IMR-90 (cell line): ENCODE data around the gene ZG16B. TPM values are rescaled to one million over a fixed set of nuclear protein-coding genes. Genes with fewer than 3 reads are reported as not detected.

ENCODE experiments used
- ATAC-seq: fragments of 200-7000 bp; cut with Tn5 transposase; 2 replicates; pipeline ENCODE4 v1.9.1; 2020; ENCODE audit warnings: low read depth, mild to moderate bottlenecking, moderate library complexity
- BruUV-seq: library from RNA; stranded (reverse); fragments of 400-500 nt; replicated peaks from 2 replicates; lab custom pipeline; 2021; lab: Mats Ljungman, UMichigan
- CTCF ChIA-PET: fragments of 300-600 bp; formaldehyde crosslinking; extraction: SDS; loops from one replicate; lab custom pipeline; 2021; ENCODE audit warnings: antibody characterized with exemption; lab: Yijun Ruan, JAX
- POLR2A ChIA-PET: fragments of 300-600 bp; sonication (Branson Sonifier 250); formaldehyde crosslinking; loops from one replicate; lab custom pipeline; 2022; ENCODE audit warnings: antibody characterized with exemption; ENCODE audit not compliant: unreplicated experiment; lab: Charles Lee
- DNase-seq: peaks from one replicate; pipeline ENCODE4 v3.0.0; 2013
- H2AFZ ChIP-seq: replicated peaks from 2 replicates; pipeline ENCODE3; 2013; ENCODE audit warnings: low read length, mild to moderate bottlenecking; ENCODE audit not compliant: poor library complexity
- H2AK5ac ChIP-seq: 2 replicates; pipeline ENCODE4 v1.6.1; 2013; ENCODE audit warnings: low read depth, low read length, inconsistent platforms
- H2AK9ac ChIP-seq: replicated peaks from 2 replicates; pipeline ENCODE3; 2013; ENCODE audit warnings: mild to moderate bottlenecking, low read depth, low read length, moderate library complexity; ENCODE audit not compliant: poor library complexity
- H2BK120ac ChIP-seq: 2 replicates; pipeline ENCODE4 v1.6.1; 2013; ENCODE audit warnings: low read depth, low read length, inconsistent platforms
- H2BK15ac ChIP-seq: 3 replicates; pipeline ENCODE4 v1.6.1; 2013; ENCODE audit warnings: low read depth, low read length, inconsistent platforms
- H2BK20ac ChIP-seq: 2 replicates; pipeline ENCODE4 v1.6.1; 2013; ENCODE audit warnings: low read depth, mild to moderate bottlenecking, inconsistent platforms, low read length, moderate library complexity
- H2BK5ac ChIP-seq: 2 replicates; pipeline ENCODE4 v1.6.1; 2013; ENCODE audit warnings: mild to moderate bottlenecking, low read depth, low read length, inconsistent platforms; ENCODE audit not compliant: poor library complexity, severe bottlenecking
- H3K14ac ChIP-seq: replicated peaks from 2 replicates; pipeline ENCODE4 v1.6.1; 2013; ENCODE audit warnings: low read depth, low read length, inconsistent platforms
- H3K18ac ChIP-seq: 2 replicates; pipeline ENCODE4 v1.6.1; 2013; ENCODE audit warnings: low read depth, low read length, control low read depth
- H3K23ac ChIP-seq: 2 replicates; pipeline ENCODE4 v1.6.1; 2013; ENCODE audit warnings: low read depth, low read length, inconsistent platforms
- H3K27ac ChIP-seq: 2 replicates; pipeline ENCODE4 v1.5.1; 2013; ENCODE audit warnings: mild to moderate bottlenecking, control low read depth, low read length; ENCODE audit not compliant: insufficient read depth
- H3K27me3 ChIP-seq: 2 replicates; pipeline ENCODE4 v1.6.1; 2013; ENCODE audit warnings: low read length; ENCODE audit not compliant: control insufficient read depth, insufficient read depth
- H3K36me3 ChIP-seq: 2 replicates; pipeline ENCODE4 v1.6.1; 2013; ENCODE audit warnings: low read length, mixed read lengths; ENCODE audit not compliant: control insufficient read depth, insufficient read depth
- H3K4ac ChIP-seq: 2 replicates; pipeline ENCODE4 v1.6.1; 2013; ENCODE audit warnings: low read depth, low read length, inconsistent platforms
- H3K4me1 ChIP-seq: 2 replicates; pipeline ENCODE4 v1.6.1; 2013; ENCODE audit warnings: low read length, mixed read lengths; ENCODE audit not compliant: control insufficient read depth, insufficient read depth
- H3K4me2 ChIP-seq: 2 replicates; pipeline ENCODE4 v1.6.1; 2013; ENCODE audit warnings: low read depth, mild to moderate bottlenecking, control low read depth, low read length, moderate library complexity
- H3K4me3 ChIP-seq: 2 replicates; pipeline ENCODE4 v1.5.1; 2013; ENCODE audit warnings: low read depth, mild to moderate bottlenecking, control low read depth, low read length, moderate library complexity; ENCODE audit not compliant: insufficient read depth
- H3K56ac ChIP-seq: 2 replicates; pipeline ENCODE4 v1.6.1; 2013; ENCODE audit warnings: low read length, inconsistent platforms; ENCODE audit not compliant: insufficient read depth; ENCODE audit errors: extremely low read depth
- H3K79me1 ChIP-seq, 2 experiments: 2 replicates each; pipeline ENCODE4 v1.6.1; 2013; ENCODE audit warnings: low read length in 2 of 2, inconsistent platforms in 1 of 2, low read depth in 1 of 2
- H3K9ac ChIP-seq: 2 replicates; pipeline ENCODE4 v1.6.1; 2013; ENCODE audit warnings: low read depth, low read length, control low read depth
- H3K9me1 ChIP-seq: 2 replicates; pipeline ENCODE4 v1.6.1; 2013; ENCODE audit warnings: low read length, inconsistent platforms; ENCODE audit not compliant: insufficient read depth
- H3K9me3 ChIP-seq: 2 replicates; pipeline ENCODE4 v1.6.1; 2013; ENCODE audit warnings: low read length; ENCODE audit not compliant: control insufficient read depth, insufficient read depth
- H4K20me1 ChIP-seq: 2 replicates; pipeline ENCODE4 v1.6.1; 2013; ENCODE audit warnings: low read length, inconsistent platforms; ENCODE audit not compliant: insufficient read depth
- H4K5ac ChIP-seq: 2 replicates; pipeline ENCODE4 v1.6.1; 2013; ENCODE audit warnings: mild to moderate bottlenecking, low read depth, low read length, control low read depth
- H4K8ac ChIP-seq, 2 experiments: 2 replicates each; pipeline ENCODE4 v1.6.1; 2013; ENCODE audit warnings: low read depth in 2 of 2, low read length in 2 of 2, control low read depth in 1 of 2, inconsistent platforms in 1 of 2
- H4K91ac ChIP-seq: 2 replicates; pipeline ENCODE4 v1.6.1; 2013; ENCODE audit warnings: low read depth, low read length, inconsistent platforms; ENCODE audit not compliant: insufficient read depth
- BHLHE40 ChIP-seq: fragments of 150-350 bp; IDR thresholded peaks from 2 replicates; pipeline ENCODE4 v1.6.1; 2016; ENCODE audit warnings: mild to moderate bottlenecking, low read depth, low read length
- CHD1 ChIP-seq: IDR thresholded peaks from 2 replicates; pipeline ENCODE4 v1.6.1; 2012; ENCODE audit warnings: low read depth, low read length, improper control_type of control experiment
- CTCF ChIP-seq: conservative IDR thresholded peaks from 2 replicates; pipeline ENCODE4 v1.5.1; 2012; ENCODE audit warnings: mild to moderate bottlenecking, low read depth, low read length, improper control_type of control experiment
- RAD21 ChIP-seq: IDR thresholded peaks from 2 replicates; pipeline ENCODE4 v1.6.1; 2012; ENCODE audit warnings: low read length, improper control_type of control experiment
- WGBS, 2 experiments: methylation state at CpG; one replicate each; pipeline versions ENCODE4 v1.1.5 to v1.1.7; 2013; ENCODE audit warnings: missing lambda C conversion rate in 2 of 2; ENCODE audit not compliant: insufficient read length in 1 of 2; ENCODE audit errors: extremely low coverage in 2 of 2; 5-methylcytosine and 5-hydroxymethylcytosine counted together
- dilution Hi-C: fragments of 300-500 bp; cut with HindIII; formaldehyde crosslinking; loops from one replicate; pipeline ENCODE4 v1.14.3; 2018; ENCODE audit warnings: low sequenced_read_pairs; ENCODE audit not compliant: unreplicated experiment
- in situ Hi-C: fragments of 300-500 bp; cut with MboI; formaldehyde crosslinking; loops from 3 replicates; pipeline ENCODE4 v1.14.3; 2019; ENCODE audit warnings: low sequenced_read_pairs, inconsistent platforms, mixed read lengths
- intact Hi-C: fragments of 100-400 bp; cut with micrococcal nuclease; formaldehyde crosslinking; loops from 2 replicates; pipeline ENCODE4 v1.10.0; 2022
- microRNA-seq, 2 experiments: library from miRNA; stranded (forward) in 1 of 2; unstranded in 1 of 2; fragments of 10-50 nt in 1 of 2; fragments of <30 nt in 1 of 2; gene quantifications in 1 of 2; microRNA quantifications in 1 of 2; one replicate each; pipeline versions ENCODE3 to v1.1.0; 2013 to 2020; ENCODE audit not compliant: insufficient read depth in 1 of 2, insufficient read length in 1 of 2, unreplicated experiment in 1 of 2
- polyA plus RNA-seq, 3 experiments: library from polyadenylated mRNA; depleted of rRNA; stranded (reverse); fragments of >200 nt; gene quantifications; 2 replicates each; pipeline ENCODE4 v1.2.3, GENCODE V29; 2012; ENCODE audit warnings: low replicate concordance in 1 of 3
- small RNA-seq, 5 experiments: library from RNA; depleted of rRNA; stranded (forward); fragments of <200 nt; gene quantifications; one replicate each; pipeline ENCODE3, GENCODE V24; 2012
- total RNA-seq: library from RNA; depleted of rRNA; stranded (reverse); fragments of >200 nt; gene quantifications from 2 replicates; pipeline ENCODE4 v1.2.3, GENCODE V29; 2012; rRNA removed
- TF ChIP-seq, protein P1 (sequence below): fragments of 150-350 bp; IDR thresholded peaks from 2 replicates; pipeline ENCODE4 v1.6.1; 2017; ENCODE audit warnings: mild to moderate bottlenecking, antibody characterized with exemption, low read length, low read depth

The ZG16B gene
- total and polyA plus RNA-seq, 2 of the 4 experiments (the other 2 are of a cell fraction): 0.54 to 0.65 TPM

- ATAC-seq (no peak), DNase-seq (no peak)
- Histone ChIP-seq H3K27me3 (no peaks in the 10 kb centered on the region), H2BK15ac (no peak overlapping the region), H4K20me1 (no peaks in the 10 kb centered on the region), H3K4ac (no peak overlapping the region), H3K14ac (no peak overlapping the region), H3K36me3 (no peaks in the 10 kb centered on the region), H3K4me3 (no peak overlapping the region), H4K5ac (no peak overlapping the region), H2AK5ac (no peak overlapping the region), H3K4me2 (no peak overlapping the region), H4K8ac (no peak overlapping the region), H3K23ac (no peak overlapping the region), H2AFZ (no peak overlapping the region), H2BK5ac (no peak overlapping the region), H3K18ac (no peak overlapping the region), H3K9me3 (no peaks in the 10 kb centered on the region; the same call in 1 of the 2 replicates), H2AK9ac (no peak overlapping the region), H3K79me1 (peaks cover 6 to 12% of the 10 kb centered on the region in 2 experiments), H3K4me1 (peaks cover 4% of the 10 kb centered on the region), H2BK120ac (no peak overlapping the region), H3K9me1 (peaks cover 4% of the 10 kb centered on the region; the same call in 1 of the 2 replicates), H3K9ac (no peak overlapping the region), H2BK20ac (no peak overlapping the region), H3K56ac (no peak overlapping the region), H3K27ac (no peak overlapping the region), H4K91ac (no peak overlapping the region)
- POLR2A ChIA-PET: no interaction called here
- WGBS, 2 experiments: 80% methylated on average over 1 of the region's 6 CpGs; no CpG with 5 or more reads in 1 of the 2 experiments
- intact Hi-C loops: no loop called here
- CTCF ChIA-PET: no interaction called here
- in situ Hi-C loops: loop anchor here (5.0 kb wide), 1 partner anchor 37 kb away; no protein-coding TSS in a partner anchor
- BruUV-seq: no TSS peak
- TF ChIP-seq, protein P1, sequence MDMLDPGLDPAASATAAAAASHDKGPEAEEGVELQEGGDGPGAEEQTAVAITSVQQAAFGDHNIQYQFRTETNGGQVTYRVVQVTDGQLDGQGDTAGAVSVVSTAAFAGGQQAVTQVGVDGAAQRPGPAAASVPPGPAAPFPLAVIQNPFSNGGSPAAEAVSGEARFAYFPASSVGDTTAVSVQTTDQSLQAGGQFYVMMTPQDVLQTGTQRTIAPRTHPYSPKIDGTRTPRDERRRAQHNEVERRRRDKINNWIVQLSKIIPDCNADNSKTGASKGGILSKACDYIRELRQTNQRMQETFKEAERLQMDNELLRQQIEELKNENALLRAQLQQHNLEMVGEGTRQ: no peak
- TF ChIP-seq RAD21 (no peak), BHLHE40 (no peak), CHD1 (no peak), CTCF (no peak)
- dilution Hi-C loops: no loop called here
These were observed 49.9 kb downstream of the ZG16B start for GRCh38 chr16:2879854-2880508.

Small RNA genes within 50 kb of the gene (microRNA-seq; reads per million reads assigned to microRNA genes)
- not detected for gene SNORA3C (ENCODE audit: insufficient read depth, insufficient read length)

Small RNA genes within 50 kb of the gene (small RNA-seq; reads per million reads assigned to genes)
- 0 to 5.0 (median 0.60) reads per million in 5 experiments for gene SNORA3C

Other genes starting within 250 kb of the ZG16B start
- gene KCTD5, start 147.8 kb upstream of the ZG16B start, total RNA-seq: 17.2 and 19.4 TPM in 2 replicates
- gene KCTD5, start 147.8 kb upstream of the ZG16B start, polyA plus RNA-seq (2012; rRNA removed): 38.9 and 56.2 TPM in 2 replicates
- under 0.01 TPM in 2 replicates for gene PRSS27, start 110.1 kb upstream of the ZG16B start, total RNA-seq
- 0.58 and 0.83 TPM in 2 replicates for gene PRSS27, start 110.1 kb upstream of the ZG16B start, polyA plus RNA-seq (2012; rRNA removed)
- gene SRRM2, start 77.7 kb upstream of the ZG16B start, total RNA-seq: 20.3 and 21.1 TPM in 2 replicates
- gene SRRM2, start 77.7 kb upstream of the ZG16B start, polyA plus RNA-seq (2012; rRNA removed): 300 and 301 TPM in 2 replicates
- 225 and 5,859 TPM in 2 replicates for gene ELOB, start 53.0 kb upstream of the ZG16B start, total RNA-seq
- 442 and 481 TPM in 2 replicates for gene ELOB, start 53.0 kb upstream of the ZG16B start, polyA plus RNA-seq (2012; rRNA removed)
- gene PRSS33, start 42.7 kb upstream of the ZG16B start, total RNA-seq: not detected in 2 replicates
- not detected in 2 replicates for gene PRSS33, start 42.7 kb upstream of the ZG16B start, polyA plus RNA-seq (2012; rRNA removed)
- not detected in 2 replicates for gene PRSS41, start 31.8 kb upstream of the ZG16B start, total RNA-seq
- gene PRSS41, start 31.8 kb upstream of the ZG16B start, polyA plus RNA-seq (2012; rRNA removed): not detected in 2 replicates
- not detected in 2 replicates for gene PRSS21, start 13.1 kb upstream of the ZG16B start, total RNA-seq
- 0.21 and 0.47 TPM in 2 replicates for gene PRSS21, start 13.1 kb upstream of the ZG16B start, polyA plus RNA-seq (2012; rRNA removed)
- gene PRSS22, start 27.9 kb downstream of the ZG16B start, total RNA-seq: not detected in 2 replicates
- gene PRSS22, start 27.9 kb downstream of the ZG16B start, polyA plus RNA-seq (2012; rRNA removed): not detected in 2 replicates
- gene FLYWCH2, start 52.9 kb downstream of the ZG16B start, total RNA-seq: 42.3 and 48.9 TPM in 2 replicates
- 66.3 and 77.2 TPM in 2 replicates for gene FLYWCH2, start 52.9 kb downstream of the ZG16B start, polyA plus RNA-seq (2012; rRNA removed)
- gene FLYWCH1, start 81.6 kb downstream of the ZG16B start, total RNA-seq: 14.3 and 16.1 TPM in 2 replicates
- gene FLYWCH1, start 81.6 kb downstream of the ZG16B start, polyA plus RNA-seq (2012; rRNA removed): 25.2 and 32.3 TPM in 2 replicates
- gene KREMEN2, start 134.0 kb downstream of the ZG16B start, total RNA-seq: not detected in 2 replicates
- 0.03 and 0.11 TPM in 2 replicates for gene KREMEN2, start 134.0 kb downstream of the ZG16B start, polyA plus RNA-seq (2012; rRNA removed)
- gene PAQR4, start 139.0 kb downstream of the ZG16B start, total RNA-seq: 2.2 TPM in 2 replicates
- gene PAQR4, start 139.0 kb downstream of the ZG16B start, polyA plus RNA-seq (2012; rRNA removed): 10.0 and 10.1 TPM in 2 replicates
- gene PKMYT1, start 150.1 kb downstream of the ZG16B start, total RNA-seq: 1.8 and 2.8 TPM in 2 replicates
- 14.9 and 18.7 TPM in 2 replicates for gene PKMYT1, start 150.1 kb downstream of the ZG16B start, polyA plus RNA-seq (2012; rRNA removed)
- not detected in 2 replicates for gene CLDN9, start 182.6 kb downstream of the ZG16B start, total RNA-seq
- 0.05 TPM in 1 of 2 replicates, not detected in the other for gene CLDN9, start 182.6 kb downstream of the ZG16B start, polyA plus RNA-seq (2012; rRNA removed)
- gene CLDN6, start 187.9 kb downstream of the ZG16B start, total RNA-seq: not detected in 2 replicates
- gene CLDN6, start 187.9 kb downstream of the ZG16B start, polyA plus RNA-seq (2012; rRNA removed): 0.07 and 0.14 TPM in 2 replicates
- gene TNFRSF12A, start 190.1 kb downstream of the ZG16B start, total RNA-seq: 103 and 118 TPM in 2 replicates
- 304 and 346 TPM in 2 replicates for gene TNFRSF12A, start 190.1 kb downstream of the ZG16B start, polyA plus RNA-seq (2012; rRNA removed)
- 7.2 and 9.7 TPM in 2 replicates for gene HCFC1R1, start 193.6 kb downstream of the ZG16B start, total RNA-seq
- 57.9 and 121 TPM in 2 replicates for gene HCFC1R1, start 193.6 kb downstream of the ZG16B start, polyA plus RNA-seq (2012; rRNA removed)
- gene THOC6, start 193.7 kb downstream of the ZG16B start, total RNA-seq: 16.1 and 16.8 TPM in 2 replicates
- gene THOC6, start 193.7 kb downstream of the ZG16B start, polyA plus RNA-seq (2012; rRNA removed): 23.1 and 26.0 TPM in 2 replicates
- gene BICDL2, start 206.6 kb downstream of the ZG16B start, total RNA-seq: under 0.01 and 0.18 TPM in 2 replicates
- gene BICDL2, start 206.6 kb downstream of the ZG16B start, polyA plus RNA-seq (2012; rRNA removed): 0.17 and 0.19 TPM in 2 replicates
- gene MMP25, start 216.3 kb downstream of the ZG16B start, total RNA-seq: not detected in 2 replicates
- 0.07 TPM in 2 replicates for gene MMP25, start 216.3 kb downstream of the ZG16B start, polyA plus RNA-seq (2012; rRNA removed)
- 21.7 and 25.6 TPM in 2 replicates for gene IL32, start 235.3 kb downstream of the ZG16B start, total RNA-seq
- gene IL32, start 235.3 kb downstream of the ZG16B start, polyA plus RNA-seq (2012; rRNA removed): 95.7 and 99.9 TPM in 2 replicates